ENCODE measurements around the gene MRPL51. TPM values are rescaled to one million over a fixed set of nuclear protein-coding genes. Genes with fewer than 3 reads are reported as not detected.

The MRPL51 gene
- total and polyA plus RNA-seq, 2 of the 8 experiments (the other 6 are each of a cell fraction or from before 2014, with no cell fraction given), result 119 to 331 TPM

GRCh38 chr12:6471989-6472360 lies 21.1 kb downstream of the MRPL51 start:
- Histone ChIP-seq H4K91ac (replicated peaks; ENCODE audit: insufficient read length, low read length) (no peak overlapping the region), H4K8ac (ENCODE audit: extremely low read depth, insufficient read depth, low read length) (no peak overlapping the region), H3K4me2 (ENCODE audit: insufficient read depth in 1 of 2, low read depth in 2 of 2, low read length in 2 of 2) (no peak overlapping the region; a peak in 1 of 4 replicates), H4K20me1 (replicated peaks in 1 of 2; ENCODE audit: control insufficient read depth in 1 of 2, insufficient read depth in 2 of 2, low read length in 2 of 2) (peaks cover 0 to 7% of the 10 kb centered on the region in 2 experiments), H3K27ac (ENCODE audit: low read depth, low read length) (no peak overlapping the region), H3K23ac (ENCODE audit: insufficient read length) (no peak overlapping the region), H2BK12ac (ENCODE audit: low read depth, low read length) (no peak overlapping the region), H3K36me3 (ENCODE audit: control insufficient read depth in 2 of 4, insufficient read depth in 4 of 4, low read length in 3 of 4) (no peaks in the 10 kb centered on the region; a peak in 1 of 8 replicates), H3K14ac (ENCODE audit: insufficient read length) (no peak overlapping the region), H2AFZ (ENCODE audit: low read length) (no peak overlapping the region), H3K79me1 (ENCODE audit: low read depth, low read length) (peaks cover 4% of the 10 kb centered on the region), H3K23me2 (ENCODE audit: low read depth, low read length) (peaks cover 12% of the 10 kb centered on the region), H3K27me3 (replicated peaks in 1 of 4; ENCODE audit: control insufficient read depth in 3 of 4, extremely low read depth in 1 of 4, insufficient read depth in 3 of 4, low read length in 3 of 4) (no peaks in the 10 kb centered on the region; a peak in 1 of 7 replicates), H2AK5ac (ENCODE audit: low read depth, low read length) (no peak overlapping the region), H2BK120ac (replicated peaks; ENCODE audit: low read depth, low read length) (no peak overlapping the region), H3K4ac (replicated peaks; ENCODE audit: insufficient read length, low read depth, low read length) (no peak overlapping the region), H3K4me1 (replicated peaks in 1 of 4; ENCODE audit: control insufficient read depth in 3 of 4, insufficient read depth in 4 of 4, low read length in 3 of 4) (peaks cover 3 to 7% (median 3%) of the 10 kb centered on the region in 4 experiments; a peak in 3 of 7 replicates), H3K4me3 (ENCODE audit: extremely low read depth in 1 of 4, insufficient read depth in 2 of 4, low read depth in 3 of 4, low read length in 4 of 4) (no peak overlapping the region), H3K18ac (ENCODE audit: extremely low read depth, low read length) (no peak overlapping the region), H2BK20ac (ENCODE audit: low read length) (no peak overlapping the region), H3K79me2 (ENCODE audit: control insufficient read depth in 1 of 2, insufficient read depth in 2 of 2, low read length in 2 of 2) (peaks cover 0 to 15% of the 10 kb centered on the region in 2 experiments; a peak in 2 of 4 replicates), H3K9me3 (ENCODE audit: insufficient read depth in 2 of 2, low read depth in 1 of 2, low read length in 1 of 2) (peaks cover 0 to 10% of the 10 kb centered on the region in 2 experiments; a peak in 2 of 4 replicates), H4K5ac (ENCODE audit: insufficient read length, low read depth, low read length) (no peak overlapping the region), H3K56ac (replicated peaks; ENCODE audit: insufficient read length, low read depth, low read length) (no peak overlapping the region), H2BK15ac (ENCODE audit: low read length) (no peak overlapping the region), H3K9ac (replicated peaks in 1 of 4; ENCODE audit: extremely low read depth in 1 of 4, low read depth in 3 of 4, low read length in 3 of 4) (no peak overlapping the region), H2BK5ac (ENCODE audit: low read depth, low read length) (no peak overlapping the region)
- no peak for TF ChIP-seq TBP (IDR thresholded peaks at IDR 0.05; ENCODE audit: low read depth, low read length)
- no peak for TF ChIP-seq KDM4A (IDR thresholded peaks at IDR 0.05; ENCODE audit: low read depth, low read length, severe bottlenecking)
- TF ChIP-seq E2F6 (IDR thresholded peaks at IDR 0.05), result no peak
- no peak for TF ChIP-seq JUND (IDR thresholded peaks at IDR 0.05; ENCODE audit: low read length)
- no peak for TF ChIP-seq NANOG (IDR thresholded peaks at IDR 0.05; ENCODE audit: insufficient read depth, low read depth, low read length, poor library complexity, severe bottlenecking)
- whole genome bisulfite sequencing, 2 experiments (ENCODE audit: extremely low coverage in 1 of 2, insufficient coverage in 1 of 2, insufficient read length in 1 of 2, insufficient replicate concordance in 2 of 2, low coverage in 1 of 2, low lambda C conversion rate in 2 of 2, missing lambda C conversion rate in 1 of 2), result 94% methylated on average over 1 of the region's 1 CpG; no CpG with 5 or more reads in 1 of the 2 experiments
- no peak for FAIRE-seq
- ChIA-PET CTCF (ENCODE audit: partially characterized antibody) (interaction anchor here (1.0 to 1.1 kb wide), 2 partner anchors 13 to 48 kb away, joined by 3 read pairs; no protein-coding TSS in a partner anchor), POLR2A (ENCODE audit: partially characterized antibody) (interaction anchor here (2.7 to 6.1 kb wide), 4 partner anchors 14 to 63 kb away, joined by 18 to 84 read pairs (median 54); partner anchors contain the start of gene GAPDH)
- no peak for DNase-seq (ENCODE audit: low read depth in 1 of 2, low spot score in 2 of 2)

Data from H1 (cell line).